ENCODE data around the gene KRTAP5-10. TPM values are rescaled to one million over a fixed set of nuclear protein-coding genes. Genes with fewer than 3 reads are reported as not detected.
"Not testable (repeated sequence)": the region's sequence is repeated elsewhere in the genome, so short reads cannot be mapped to it uniquely, and the experiment has no call there.

Gene KRTAP5-10
- total and polyA plus RNA-seq, 12 donors = not detected

GRCh38 chr11:71532036-71532610 lies 33.2 kb upstream of the KRTAP5-10 start:
- no peak overlapping the region for H3K27ac ChIP-seq
- ATAC-seq = no peak
- H3K4me1 ChIP-seq = no peaks in the 10 kb centered on the region
- no peaks in the 10 kb centered on the region for H3K36me3 ChIP-seq
- H3K9me3 ChIP-seq = no peaks in the 10 kb centered on the region
- DNase-seq = no peak
- 81 to 83% methylated on average over 10 of the region's 10 CpGs for WGBS, 2 donors
- TF ChIP-seq CTCF (IDR thresholded peaks at IDR 0.05) = no peak
- no peaks in the 10 kb centered on the region for H3K27me3 ChIP-seq
- intact Hi-C loops (cut with DNase I) = no loop called here
- H3K4me3 ChIP-seq = no peak overlapping the region

GRCh38 chr11:71534711-71535608 lies 30.4 kb upstream of the KRTAP5-10 start:
- WGBS, 2 donors = 60 to 63% methylated on average over 17 of the region's 17 CpGs
- DNase-seq; H3K9me3 ChIP-seq; ATAC-seq; H3K27me3 ChIP-seq; intact Hi-C loops (cut with DNase I); H3K4me1 ChIP-seq; H3K36me3 ChIP-seq; H3K27ac ChIP-seq; H3K4me3 ChIP-seq: not testable (repeated sequence)

GRCh38 chr11:71535825-71536224 lies 29.5 kb upstream of the KRTAP5-10 start:
- no peak for TF ChIP-seq CTCF (IDR thresholded peaks at IDR 0.05)
- H3K27ac ChIP-seq = no peak overlapping the region
- no peak overlapping the region for H3K4me3 ChIP-seq
- intact Hi-C loops (cut with DNase I) = no loop called here
- H3K27me3 ChIP-seq = no peaks in the 10 kb centered on the region
- ATAC-seq (no peak), DNase-seq (no peak)
- no peaks in the 10 kb centered on the region for H3K4me1 ChIP-seq
- H3K36me3 ChIP-seq = no peaks in the 10 kb centered on the region
- no peaks in the 10 kb centered on the region for H3K9me3 ChIP-seq
- WGBS, 2 donors = 97% methylated on average over 9 of the region's 9 CpGs

GRCh38 chr11:71537537-71537936 lies 27.8 kb upstream of the KRTAP5-10 start:
- H3K9me3 ChIP-seq = peaks cover 0 to 4% (median 0%) of the 10 kb centered on the region in 11 donors
- H3K27me3 ChIP-seq = peaks cover 0 to 5% (median 0%) of the 10 kb centered on the region in 7 donors
- H3K27ac ChIP-seq = no peak overlapping the region
- intact Hi-C loops (cut with DNase I) = no loop called here
- no peak for ATAC-seq
- no peaks in the 10 kb centered on the region for H3K4me1 ChIP-seq
- H3K4me3 ChIP-seq = no peak overlapping the region
- no peaks in the 10 kb centered on the region for H3K36me3 ChIP-seq
- WGBS, 2 donors = 81% methylated on average over 9 of the region's 9 CpGs
- no peak for DNase-seq
- no peak for TF ChIP-seq CTCF (IDR thresholded peaks at IDR 0.05)

GRCh38 chr11:71537977-71538665 lies 27.2 kb upstream of the KRTAP5-10 start, which contains the start of gene KRTAP5-8:
Gene KRTAP5-8 (plus strand): TSS chr11:71538025. CDS start chr11:71538056, 31 bp downstream.
- H3K36me3 ChIP-seq; DNase-seq; H3K9me3 ChIP-seq; H3K27me3 ChIP-seq; ATAC-seq; intact Hi-C loops (cut with DNase I); H3K4me1 ChIP-seq; H3K27ac ChIP-seq; H3K4me3 ChIP-seq: not testable (repeated sequence)
- WGBS, 2 donors = 64 to 68% methylated on average over 4 of the region's 4 CpGs
